H1 (cell line): ENCODE results near the gene VDR. TPM values are rescaled to one million over a fixed set of nuclear protein-coding genes. Genes with fewer than 3 reads are reported as not detected.

Source experiments
- CTCF ChIA-PET: fragments of 300-600 bp; sonication (Branson Sonifier 250); formaldehyde crosslinking; loops from one replicate; lab custom pipeline; 2021; ENCODE audit not compliant: partially characterized antibody; lab: Charles Lee
- POLR2A ChIA-PET: fragments of 300-600 bp; sonication (Branson Sonifier 250); formaldehyde crosslinking; loops from one replicate; lab custom pipeline; 2021; ENCODE audit warnings: inconsistent platforms; ENCODE audit not compliant: partially characterized antibody; lab: Charles Lee
- DNase-seq, 2 experiments: peaks; one replicate each; pipeline versions ENCODE4 v3.0.0 to v3.0.0-alpha.2; 2010 to 2022; ENCODE audit warnings: low spot score in 2 of 2, low read depth in 1 of 2, mixed read lengths in 1 of 2
- FAIRE-seq: peaks from 2 replicates; lab custom pipeline; 2011; peaks lifted over from hg19 to GRCh38; lab: Jason Lieb, UNC
- H2AFZ ChIP-seq: 2 replicates; pipeline ENCODE4 v1.8.1; 2012; ENCODE audit warnings: low read length, inconsistent platforms
- H2AK5ac ChIP-seq: 2 replicates; pipeline ENCODE4 v1.6.1; 2013; ENCODE audit warnings: low read depth, low read length
- H2BK120ac ChIP-seq: replicated peaks from 2 replicates; pipeline ENCODE3; 2013; ENCODE audit warnings: low read depth, low read length, inconsistent platforms
- H2BK12ac ChIP-seq: 2 replicates; pipeline ENCODE4 v1.6.1; 2013; ENCODE audit warnings: low read depth, low read length
- H2BK15ac ChIP-seq: 2 replicates; pipeline ENCODE4 v1.6.1; 2013; ENCODE audit warnings: low read length
- H2BK20ac ChIP-seq: 2 replicates; pipeline ENCODE4 v1.6.1; 2013; ENCODE audit warnings: low read length
- H2BK5ac ChIP-seq: 2 replicates; pipeline ENCODE4 v1.6.1; 2013; ENCODE audit warnings: low read depth, low read length
- H3K14ac ChIP-seq: 2 replicates; pipeline ENCODE4 v1.6.1; 2013; ENCODE audit warnings: inconsistent platforms; ENCODE audit not compliant: insufficient read length
- H3K18ac ChIP-seq: 2 replicates; pipeline ENCODE4 v1.6.1; 2013; ENCODE audit warnings: low read length; ENCODE audit errors: extremely low read depth
- H3K23ac ChIP-seq: 2 replicates; pipeline ENCODE4 v1.6.1; 2013; ENCODE audit warnings: inconsistent platforms; ENCODE audit not compliant: insufficient read length
- H3K23me2 ChIP-seq: 2 replicates; pipeline ENCODE4 v1.6.1; 2013; ENCODE audit warnings: low read depth, low read length
- H3K27ac ChIP-seq: 2 replicates; pipeline ENCODE4 v1.6.1; 2011; ENCODE audit warnings: low read depth, low read length, inconsistent platforms
- H3K27me3 ChIP-seq, 4 experiments: replicated peaks in 1 of 4; 1 replicate in 1 of 4; 2 replicates in 3 of 4; pipeline versions ENCODE4 v1.6.1 to v1.8.1; 2011 to 2013; ENCODE audit warnings: low read length in 3 of 4, mild to moderate bottlenecking in 3 of 4, inconsistent platforms in 2 of 4, mixed read lengths in 2 of 4, moderate library complexity in 1 of 4; ENCODE audit not compliant: control insufficient read depth in 3 of 4, insufficient read depth in 3 of 4; ENCODE audit errors: extremely low read depth in 1 of 4
- H3K36me3 ChIP-seq, 4 experiments: 2 replicates each; pipeline versions ENCODE4 v1.6.1 to v1.8.1; 2011 to 2013; ENCODE audit warnings: mild to moderate bottlenecking in 4 of 4, low read length in 3 of 4, moderate library complexity in 2 of 4, control low read depth in 1 of 4, inconsistent platforms in 1 of 4; ENCODE audit not compliant: insufficient read depth in 4 of 4, control insufficient read depth in 2 of 4
- H3K4ac ChIP-seq: replicated peaks from 2 replicates; pipeline ENCODE3; 2013; ENCODE audit warnings: low read length, low read depth, mixed read lengths, inconsistent platforms; ENCODE audit not compliant: insufficient read length
- H3K4me1 ChIP-seq, 4 experiments: replicated peaks in 1 of 4; 1 replicate in 1 of 4; 2 replicates in 3 of 4; pipeline versions ENCODE4 v1.6.1 to v1.8.1; 2011 to 2013; ENCODE audit warnings: low read length in 3 of 4, inconsistent platforms in 2 of 4, mixed read lengths in 1 of 4; ENCODE audit not compliant: insufficient read depth in 4 of 4, control insufficient read depth in 3 of 4
- H3K4me2 ChIP-seq, 2 experiments: 2 replicates each; pipeline versions ENCODE4 v1.6.1 to v1.8.1; 2011 to 2013; ENCODE audit warnings: low read depth in 2 of 2, low read length in 2 of 2, control low read depth in 1 of 2, inconsistent platforms in 1 of 2, mild to moderate bottlenecking in 1 of 2; ENCODE audit not compliant: insufficient read depth in 1 of 2
- H3K4me3 ChIP-seq, 4 experiments: fragments of 200-600, 300-600 bp in 1 of 4; sonication (generic), shearing (Covaris generic), sonication (Bioruptor Twin) in 1 of 4; 2 replicates each; pipeline versions ENCODE4 v1.5.1 to v1.8.1; 2011 to 2016; ENCODE audit warnings: low read length in 4 of 4, low read depth in 3 of 4, control low read depth in 2 of 4, inconsistent platforms in 2 of 4, mild to moderate bottlenecking in 2 of 4, mixed read lengths in 1 of 4, moderate library complexity in 1 of 4; ENCODE audit not compliant: insufficient read depth in 2 of 4; ENCODE audit errors: extremely low read depth in 1 of 4
- H3K56ac ChIP-seq: replicated peaks from 2 replicates; pipeline ENCODE3; 2013; ENCODE audit warnings: low read depth, mild to moderate bottlenecking, mixed read lengths, low read length, inconsistent platforms; ENCODE audit not compliant: insufficient read length
- H3K79me1 ChIP-seq: 2 replicates; pipeline ENCODE4 v1.6.1; 2013; ENCODE audit warnings: low read depth, low read length, control low read depth
- H3K79me2 ChIP-seq, 2 experiments: 2 replicates each; pipeline versions ENCODE4 v1.6.1 to v1.8.1; 2012 to 2013; ENCODE audit warnings: low read length in 2 of 2, mild to moderate bottlenecking in 2 of 2, inconsistent platforms in 1 of 2; ENCODE audit not compliant: insufficient read depth in 2 of 2, control insufficient read depth in 1 of 2
- H3K9ac ChIP-seq, 4 experiments: replicated peaks in 1 of 4; 1 replicate in 1 of 4; 2 replicates in 3 of 4; pipeline versions ENCODE4 v1.6.1 to v1.8.1; 2011 to 2013; ENCODE audit warnings: low read depth in 3 of 4, low read length in 3 of 4, control low read depth in 2 of 4, mild to moderate bottlenecking in 2 of 4, moderate library complexity in 2 of 4, inconsistent platforms in 1 of 4; ENCODE audit errors: extremely low read depth in 1 of 4
- H3K9me3 ChIP-seq, 2 experiments: 2 replicates each; pipeline versions ENCODE4 v1.6.1 to v1.8.1; 2012 to 2013; ENCODE audit warnings: mild to moderate bottlenecking in 2 of 2, moderate library complexity in 2 of 2, control low read depth in 1 of 2, inconsistent platforms in 1 of 2, low read depth in 1 of 2, low read length in 1 of 2, mixed read lengths in 1 of 2; ENCODE audit not compliant: insufficient read depth in 2 of 2
- H4K20me1 ChIP-seq, 2 experiments: replicated peaks in 1 of 2; 2 replicates each; pipeline versions ENCODE3 to v1.8.1; 2011 to 2013; ENCODE audit warnings: inconsistent platforms in 2 of 2, low read length in 2 of 2, mild to moderate bottlenecking in 1 of 2; ENCODE audit not compliant: insufficient read depth in 2 of 2, control insufficient read depth in 1 of 2
- H4K5ac ChIP-seq: 2 replicates; pipeline ENCODE4 v1.6.1; 2013; ENCODE audit warnings: low read length, low read depth, mixed read lengths, inconsistent platforms; ENCODE audit not compliant: insufficient read length
- H4K8ac ChIP-seq: 2 replicates; pipeline ENCODE4 v1.8.0; 2013; ENCODE audit warnings: mild to moderate bottlenecking, moderate library complexity, low read length, inconsistent platforms; ENCODE audit not compliant: insufficient read depth; ENCODE audit errors: extremely low read depth
- H4K91ac ChIP-seq: replicated peaks from 2 replicates; pipeline ENCODE3; 2013; ENCODE audit warnings: low read length, mixed read lengths, inconsistent platforms; ENCODE audit not compliant: insufficient read length
- ASH2L ChIP-seq: fragments of 200-600, 300-600 bp; sonication (generic); IDR thresholded peaks from one replicate; pipeline ENCODE4 v1.7.1; 2017; ENCODE audit warnings: low read length
- CBX5 ChIP-seq: fragments of 300-800, 300-1000 bp; sonication (generic); IDR thresholded peaks from 2 replicates; pipeline ENCODE4 v1.7.1; 2016; ENCODE audit warnings: antibody characterized with exemption, low read length, low read depth
- FOSL1 ChIP-seq: IDR thresholded peaks from 2 replicates; pipeline ENCODE4 v1.6.1; 2011; ENCODE audit warnings: mild to moderate bottlenecking, low read depth, low read length, moderate library complexity; ENCODE audit not compliant: insufficient read depth
- JUN ChIP-seq: IDR thresholded peaks from 2 replicates; pipeline ENCODE4 v1.6.1; 2011; ENCODE audit warnings: low read depth, mild to moderate bottlenecking, improper control_type of control experiment, low read length
- JUND ChIP-seq: IDR thresholded peaks from 2 replicates; pipeline ENCODE4 v1.6.1; 2011; ENCODE audit warnings: mild to moderate bottlenecking, improper control_type of control experiment, low read length
- PHF8 ChIP-seq: fragments of 200-600 bp; sonication (generic); conservative IDR thresholded peaks from 2 replicates; pipeline ENCODE4 v1.7.1; 2012; ENCODE audit warnings: low read depth, mild to moderate bottlenecking, inconsistent platforms, low read length, moderate library complexity
- POLR2AphosphoS5 ChIP-seq: IDR thresholded peaks from 2 replicates; pipeline ENCODE4 v1.6.1; 2011; ENCODE audit warnings: low read depth, low read length
- SIRT6 ChIP-seq: IDR thresholded peaks from one replicate; pipeline ENCODE4 v1.7.1; 2012; ENCODE audit warnings: low read length, inconsistent platforms
- SP4 ChIP-seq: IDR thresholded peaks from 2 replicates; pipeline ENCODE4 v1.6.1; 2012; ENCODE audit warnings: low read length, inconsistent platforms
- SRF ChIP-seq: IDR thresholded peaks from 2 replicates; pipeline ENCODE4 v1.6.1; 2011; ENCODE audit warnings: mild to moderate bottlenecking, low read depth, low read length, moderate library complexity
- TCF12 ChIP-seq: IDR thresholded peaks from 2 replicates; pipeline ENCODE4 v1.6.1; 2011; ENCODE audit warnings: low read depth, mild to moderate bottlenecking, low read length
- TEAD4 ChIP-seq: IDR thresholded peaks from 2 replicates; pipeline ENCODE4 v1.6.1; 2012; ENCODE audit warnings: low read depth, low read length, inconsistent platforms, mixed read lengths
- ZNF274 ChIP-seq: IDR thresholded peaks from 2 replicates; pipeline ENCODE4 v1.7.0; 2012; ENCODE audit warnings: low read length, borderline replicate concordance; ENCODE audit errors: extremely low read depth
- WGBS, 2 experiments: shearing (Covaris generic) in 1 of 2; methylation state at CpG; one replicate each; pipeline versions ENCODE4 v1.1.6 to v1.1.7; 2013 to 2015; ENCODE audit warnings: low lambda C conversion rate in 2 of 2, mixed read lengths in 2 of 2, inconsistent platforms in 1 of 2, low coverage in 1 of 2, missing lambda C conversion rate in 1 of 2; ENCODE audit not compliant: insufficient replicate concordance in 2 of 2, insufficient coverage in 1 of 2, insufficient read length in 1 of 2; ENCODE audit errors: extremely low coverage in 1 of 2, missing lambda C conversion rate in 1 of 2; 5-methylcytosine and 5-hydroxymethylcytosine counted together
- polyA plus RNA-seq, 7 experiments: library from polyadenylated mRNA; depleted of rRNA in 3 of 7; stranded (reverse) in 5 of 7; unstranded in 2 of 7; fragments of >200 nt in 5 of 7; fragments of 200-250 nt in 2 of 7; gene quantifications; 1 replicate in 5 of 7; 2 replicates in 1 of 7; 4 replicates in 1 of 7; pipeline versions ENCODE4 v1.2.1 to v1.2.3, GENCODE V29; 2011 to 2013; ENCODE audit warnings: missing spikeins in 2 of 7, mixed read lengths in 2 of 7
- total RNA-seq: library from RNA; stranded (reverse); fragmentation: NEBNext Ultra II Directional; extraction: Animal tissue kit (Norgen Biotek cat#: 25700); gene quantifications from 2 replicates; pipeline ENCODE4 v1.2.1, GENCODE V29; 2021

VDR gene
- total and polyA plus RNA-seq, 2 of the 8 experiments (the other 6 are each of a cell fraction or from before 2014, with no cell fraction given) = 0.44 to 0.65 TPM

- Histone ChIP-seq H3K9me3 (no peaks in the 10 kb centered on the region), H3K9ac (no peak overlapping the region), H2BK12ac (peak overlapping the region; percentile 10; the same call in 1 of the 2 replicates), H4K20me1 (no peaks in the 10 kb centered on the region), H3K27me3 (no peaks in the 10 kb centered on the region; a peak in 2 of 7 replicates), H3K4me1 (peaks cover 0 to 22% (median 4%) of the 10 kb centered on the region in 4 experiments; a peak in 6 of 7 replicates), H4K91ac (no peak overlapping the region), H3K36me3 (no peaks in the 10 kb centered on the region), H4K8ac (peak overlapping the region; percentile 26), H3K23ac (no peak overlapping the region), H3K79me1 (no peaks in the 10 kb centered on the region; the same call in 1 of the 2 replicates), H3K56ac (no peak overlapping the region), H3K4me2 (no peak overlapping the region), H2BK5ac (no peak overlapping the region), H2BK120ac (no peak overlapping the region), H3K4me3 (no peak overlapping the region), H2BK15ac (no peak overlapping the region; the same call in 1 of the 2 replicates), H2BK20ac (no peak overlapping the region), H2AFZ (no peak overlapping the region), H3K23me2 (no peaks in the 10 kb centered on the region), H3K79me2 (no peaks in the 10 kb centered on the region), H4K5ac (no peak overlapping the region), H3K18ac (no peak overlapping the region), H2AK5ac (no peak overlapping the region), H3K4ac (no peak overlapping the region), H3K27ac (no peak overlapping the region), H3K14ac (no peak overlapping the region)
- 82% methylated on average over 22 of the region's 25 CpGs; no CpG with 5 or more reads in 1 of the 2 experiments for WGBS, 2 experiments
- FAIRE-seq = no peak
- no peak for DNase-seq
- ChIA-PET CTCF (interaction anchor here (0.9 to 30.5 kb wide), 12 partner anchors 9 to 330 kb away, joined by 3 to 2001 read pairs (median 5); partner anchors contain the start of genes HDAC7, RAPGEF3, SLC48A1 and TMEM106C), POLR2A (interaction anchor here (1.0 to 28.4 kb wide), 5 partner anchors 10 to 107 kb away, joined by 3 to 480 read pairs (median 4); partner anchors contain the start of gene HDAC7)
- TF ChIP-seq CBX5 (no peak), JUN (no peak), PHF8 (no peak), SIRT6 (no peak), JUND (peak; percentile 56; the same call in 1 of the 2 replicates), ASH2L (peak; percentile 28), SP4 (no peak), SRF (no peak), TEAD4 (peak; percentile 87), ZNF274 (no peak), TCF12 (0 out of 2 replicates have a peak, but pooled peaks have one; percentile 43), POLR2AphosphoS5 (no peak), FOSL1 (no peak)
These were observed 61.4 kb downstream of the VDR start for GRCh38 chr12:47843226-47843980.
